HepG2 (cell line): ENCODE data around the gene LHFPL6. TPM values are rescaled to one million over a fixed set of nuclear protein-coding genes. Genes with fewer than 3 reads are reported as not detected.

Experiments used
- ATAC-seq: fragments of 200-7000 bp; cut with Tn5 transposase; 3 replicates; pipeline ENCODE4 v1.9.1; 2020; ENCODE audit warnings: mild to moderate bottlenecking, moderate library complexity
- Bru-seq: library from RNA; stranded (reverse); fragments of 400-500 nt; gene quantifications from one replicate; lab custom pipeline; 2021; lab: Mats Ljungman, UMichigan
- BruChase-seq, 2 experiments: library from RNA; stranded (reverse); fragments of 400-500 nt; gene quantifications; one replicate each; lab custom pipeline; 2021; lab: Mats Ljungman, UMichigan
- BruUV-seq: library from RNA; stranded (reverse); fragments of 400-500 nt; replicated peaks from 2 replicates; lab custom pipeline; 2021; lab: Mats Ljungman, UMichigan
- CTCF ChIA-PET: fragments of 300-600 bp; formaldehyde crosslinking; extraction: SDS; loops from one replicate; lab custom pipeline; 2021; ENCODE audit warnings: low total read pairs, inconsistent platforms, low intra/inter-chr PET ratio; lab: Yijun Ruan, JAX
- POLR2A ChIA-PET: fragments of 350-600 bp; sonication (Branson Sonifier 250); formaldehyde crosslinking; loops from one replicate; lab custom pipeline; 2020; ENCODE audit warnings: antibody characterized with exemption, inconsistent platforms; lab: Yijun Ruan, JAX
- DNase-seq: peaks from one replicate; pipeline ENCODE4 v3.0.0-alpha.2; 2015; ENCODE audit warnings: low spot score
- FAIRE-seq: peaks from 3 replicates; lab custom pipeline; 2011; peaks lifted over from hg19 to GRCh38; lab: Jason Lieb, UNC
- H2AFZ ChIP-seq: one replicate; pipeline ENCODE4 v1.6.1; 2011; ENCODE audit warnings: low read length, inconsistent platforms
- H3K27ac ChIP-seq: fragments of 300-600 bp; 3 replicates; pipeline ENCODE4 v1.8.0; 2011; ENCODE audit warnings: mixed run types, mild to moderate bottlenecking, mixed read lengths, low read length, inconsistent platforms; ENCODE audit not compliant: insufficient read depth; ENCODE audit errors: extremely low read length
- H3K27me3 ChIP-seq, 2 experiments: fragments of 200-600 bp in 1 of 2; 2 replicates in 1 of 2; 3 replicates in 1 of 2; pipeline versions ENCODE4 v1.6.0 to v1.8.0; 2011; ENCODE audit warnings: low read length in 2 of 2, mild to moderate bottlenecking in 2 of 2, moderate library complexity in 2 of 2, inconsistent platforms in 1 of 2; ENCODE audit not compliant: insufficient read depth in 2 of 2, control insufficient read depth in 1 of 2
- H3K36me3 ChIP-seq, 2 experiments: fragments of 200-600 bp in 1 of 2; replicated peaks in 1 of 2; 2 replicates in 1 of 2; 3 replicates in 1 of 2; pipeline versions ENCODE4 v1.5.1 to v1.8.0; 2011; ENCODE audit warnings: low read length in 2 of 2, inconsistent platforms in 1 of 2; ENCODE audit not compliant: insufficient read depth in 2 of 2, control insufficient read depth in 1 of 2
- H3K4me1 ChIP-seq: 2 replicates; pipeline ENCODE4 v1.5.1; 2012; ENCODE audit warnings: low read length, inconsistent platforms; ENCODE audit not compliant: insufficient read depth
- H3K4me2 ChIP-seq: 2 replicates; pipeline ENCODE4 v1.6.0; 2011; ENCODE audit warnings: low read depth, low read length, inconsistent platforms
- H3K4me3 ChIP-seq, 3 experiments: fragments of 200-600 bp in 1 of 3; sonication (generic), shearing (Covaris generic) in 1 of 3; replicated peaks in 1 of 3; 2 replicates each; pipeline ENCODE4 v1.5.1; 2011 to 2016; ENCODE audit warnings: low read length in 3 of 3, inconsistent platforms in 2 of 3, low read depth in 2 of 3, mild to moderate bottlenecking in 2 of 3, control low read depth in 1 of 3, mixed read lengths in 1 of 3; ENCODE audit not compliant: insufficient read depth in 1 of 3
- H3K79me2 ChIP-seq: one replicate; pipeline ENCODE4 v1.6.1; 2011; ENCODE audit warnings: low read length, inconsistent platforms; ENCODE audit not compliant: insufficient read depth
- H3K9ac ChIP-seq: 2 replicates; pipeline ENCODE4 v1.6.0; 2011; ENCODE audit warnings: mild to moderate bottlenecking, low read depth, low read length, inconsistent platforms; ENCODE audit not compliant: insufficient read depth
- H3K9me3 ChIP-seq: 2 replicates; pipeline ENCODE4 v1.5.1; 2012; ENCODE audit warnings: mild to moderate bottlenecking, low read length
- H4K20me1 ChIP-seq: 2 replicates; pipeline ENCODE4 v1.6.0; 2011; ENCODE audit warnings: inconsistent platforms, mild to moderate bottlenecking, low read length, moderate library complexity; ENCODE audit not compliant: insufficient read depth
- EZH2 ChIP-seq: conservative IDR thresholded peaks from 2 replicates; pipeline ENCODE4 v1.6.1; 2012; ENCODE audit warnings: mild to moderate bottlenecking, low read depth, low read length, moderate library complexity
- HOXA5 ChIP-seq: sonication (generic); formaldehyde crosslinking; IDR thresholded peaks from 2 replicates; pipeline ENCODE4 v1.4.0; 2020; ENCODE audit warnings: missing genetic modification reagents
- ISX ChIP-seq: sonication (generic); formaldehyde crosslinking; conservative IDR thresholded peaks from 2 replicates; pipeline ENCODE4 v1.5.0; 2020; ENCODE audit warnings: missing genetic modification reagents
- KMT2B ChIP-seq: IDR thresholded peaks from 2 replicates; pipeline ENCODE4 v1.6.1; 2016; ENCODE audit warnings: missing genetic modification reagents, missing compliant biosample characterization
- NRL ChIP-seq: sonication (generic); formaldehyde crosslinking; IDR thresholded peaks from 2 replicates; pipeline ENCODE4 v1.5.0; 2020; ENCODE audit warnings: missing genetic modification reagents, mild to moderate bottlenecking, moderate library complexity, borderline replicate concordance
- POLR2G ChIP-seq: fragments of 200-400 bp; formaldehyde crosslinking; IDR thresholded peaks from 2 replicates; pipeline ENCODE4 v1.6.1; 2018; ENCODE audit warnings: mild to moderate bottlenecking, low read depth, low read length, moderate library complexity
- THYN1 ChIP-seq: sonication (generic); formaldehyde crosslinking; IDR thresholded peaks from 2 replicates; pipeline ENCODE4 v1.8.1; 2023; ENCODE audit warnings: low read depth, mild to moderate bottlenecking, moderate library complexity, missing genetic modification reagents, borderline replicate concordance
- TRIM24 ChIP-seq: sonication (generic); formaldehyde crosslinking; IDR thresholded peaks from 2 replicates; pipeline ENCODE4 v1.8.0; 2022; ENCODE audit warnings: mild to moderate bottlenecking, missing genetic modification reagents
- WGBS: methylation state at CpG from one replicate; pipeline ENCODE4 v1.1.6; 2017; ENCODE audit warnings: low lambda C conversion rate; 5-methylcytosine and 5-hydroxymethylcytosine counted together
- in situ Hi-C: cut with HindIII; loops from 2 replicates; pipeline ENCODE4 v1.10.0; 2017; ENCODE audit warnings: low pct_unique_long_range_greater_than_20kb; ENCODE audit not compliant: extremely low pct_ligation_motif_present
- intact Hi-C: fragments of 100-400 bp; cut with micrococcal nuclease; formaldehyde crosslinking; loops from one replicate; pipeline ENCODE4 v1.10.0; 2022; ENCODE audit not compliant: unreplicated experiment
- long read RNA-seq, 2 experiments: library from RNA in 1 of 2; library from polyadenylated mRNA in 1 of 2; stranded (forward) in 1 of 2; unstranded in 1 of 2; transcript quantifications; one replicate each; pipeline ENCODE4 v2.0.0, GENCODE V29; 2019 to 2022
- polyA minus RNA-seq, 3 experiments: library from RNA; depleted of rRNA, polyadenylated mRNA; stranded (reverse); fragments of >200 nt; gene quantifications; 2 replicates each; pipeline ENCODE4 v1.2.3, GENCODE V29; 2011; ENCODE audit warnings: low replicate concordance in 1 of 3
- polyA plus RNA-seq, 8 experiments: library from polyadenylated mRNA; depleted of rRNA in 3 of 8; stranded (reverse) in 7 of 8; unstranded in 1 of 8; fragments of >200 nt; fragmentation: Illumina TruSeq in 4 of 8; extraction: Trizol in 4 of 8; gene quantifications; 2 replicates each; pipeline versions ENCODE4 v1.2.1 to v1.2.3, GENCODE V29; 2011 to 2016; ENCODE audit warnings: low read depth in 4 of 8, missing spikeins in 1 of 8, mixed read lengths in 1 of 8; ENCODE audit not compliant: insufficient read depth in 1 of 8
- total RNA-seq, 5 experiments: library from RNA; depleted of rRNA; stranded (reverse); fragments of >200 nt; fragmentation: Illumina TruSeq; extraction: Trizol; gene quantifications; 2 replicates each; pipeline ENCODE4 v1.2.3, GENCODE V29; 2016; ENCODE audit warnings: low read depth in 1 of 5
- TF ChIP-seq, protein P1 (sequence below): sonication (generic); formaldehyde crosslinking; IDR thresholded peaks from 2 replicates; pipeline ENCODE4 v1.8.0; 2022; ENCODE audit warnings: mild to moderate bottlenecking, missing genetic modification reagents, moderate library complexity
- TF ChIP-seq, protein P2 (sequence below): sonication (generic); formaldehyde crosslinking; IDR thresholded peaks from 2 replicates; pipeline ENCODE4 v1.5.1; 2020; ENCODE audit warnings: mild to moderate bottlenecking, missing genetic modification reagents, moderate library complexity
- TF ChIP-seq, protein P3 (sequence below): sonication (generic); formaldehyde crosslinking; IDR thresholded peaks from 2 replicates; pipeline ENCODE4 v1.4.0; 2020; ENCODE audit warnings: missing genetic modification reagents

Gene LHFPL6
- not detected in 2 replicates for total RNA-seq (2016; rRNA removed; fragmentation: Illumina TruSeq; extraction: Trizol)
- total RNA-seq (2016; cell fraction: cytosol; rRNA removed; fragmentation: Illumina TruSeq; extraction: Trizol; ENCODE audit: low read depth) = not detected in 2 replicates
- not detected in 2 replicates for total RNA-seq (2016; cell fraction: insoluble cytoplasmic fraction; rRNA removed; fragmentation: Illumina TruSeq; extraction: Trizol)
- total RNA-seq (2016; cell fraction: membrane; rRNA removed; fragmentation: Illumina TruSeq; extraction: Trizol) = not detected in 2 replicates
- not detected in 2 replicates for total RNA-seq (2016; cell fraction: nucleus; rRNA removed; fragmentation: Illumina TruSeq; extraction: Trizol)
- not detected in 2 replicates for polyA plus RNA-seq (2011; rRNA removed)
- 0.03 TPM in 1 of 2 replicates, not detected in the other for polyA plus RNA-seq (2011; cell fraction: cytosol; rRNA removed)
- polyA plus RNA-seq (2011; cell fraction: nucleus; rRNA removed) = not detected in 2 replicates
- not detected in 2 replicates for polyA plus RNA-seq (2012)
- not detected in 2 replicates for polyA plus RNA-seq (2016; cell fraction: cytosol; fragmentation: Illumina TruSeq; extraction: Trizol; ENCODE audit: low read depth)
- polyA plus RNA-seq (2016; cell fraction: insoluble cytoplasmic fraction; fragmentation: Illumina TruSeq; extraction: Trizol; ENCODE audit: low read depth) = not detected in 2 replicates
- polyA plus RNA-seq (2016; cell fraction: membrane; fragmentation: Illumina TruSeq; extraction: Trizol; ENCODE audit: low read depth) = not detected in 2 replicates
- polyA plus RNA-seq (2016; cell fraction: nucleus; fragmentation: Illumina TruSeq; extraction: Trizol; ENCODE audit: insufficient read depth, low read depth) = not detected in 2 replicates
- polyA minus RNA-seq (2011; rRNA and poly(A)+ RNA removed; ENCODE audit: low replicate concordance) = 0.30 TPM in 1 of 2 replicates, not detected in the other
- polyA minus RNA-seq (2011; cell fraction: cytosol; rRNA and poly(A)+ RNA removed) = not detected in 2 replicates
- not detected in 2 replicates for polyA minus RNA-seq (2011; cell fraction: nucleus; rRNA and poly(A)+ RNA removed)
- Bru-seq, nascent RNA = percentile 7 among the genes with signal in this experiment
- BruChase-seq, experiment 1, labeled RNA remaining after a 6-hour chase = percentile 7 among the genes with signal in this experiment
- BruChase-seq, experiment 2, labeled RNA remaining after a 2-hour chase = percentile 6 among the genes with signal in this experiment
- long read RNA-seq, experiment 1 = 0 reads
- long read RNA-seq, experiment 2 = 0 reads

DNA sequence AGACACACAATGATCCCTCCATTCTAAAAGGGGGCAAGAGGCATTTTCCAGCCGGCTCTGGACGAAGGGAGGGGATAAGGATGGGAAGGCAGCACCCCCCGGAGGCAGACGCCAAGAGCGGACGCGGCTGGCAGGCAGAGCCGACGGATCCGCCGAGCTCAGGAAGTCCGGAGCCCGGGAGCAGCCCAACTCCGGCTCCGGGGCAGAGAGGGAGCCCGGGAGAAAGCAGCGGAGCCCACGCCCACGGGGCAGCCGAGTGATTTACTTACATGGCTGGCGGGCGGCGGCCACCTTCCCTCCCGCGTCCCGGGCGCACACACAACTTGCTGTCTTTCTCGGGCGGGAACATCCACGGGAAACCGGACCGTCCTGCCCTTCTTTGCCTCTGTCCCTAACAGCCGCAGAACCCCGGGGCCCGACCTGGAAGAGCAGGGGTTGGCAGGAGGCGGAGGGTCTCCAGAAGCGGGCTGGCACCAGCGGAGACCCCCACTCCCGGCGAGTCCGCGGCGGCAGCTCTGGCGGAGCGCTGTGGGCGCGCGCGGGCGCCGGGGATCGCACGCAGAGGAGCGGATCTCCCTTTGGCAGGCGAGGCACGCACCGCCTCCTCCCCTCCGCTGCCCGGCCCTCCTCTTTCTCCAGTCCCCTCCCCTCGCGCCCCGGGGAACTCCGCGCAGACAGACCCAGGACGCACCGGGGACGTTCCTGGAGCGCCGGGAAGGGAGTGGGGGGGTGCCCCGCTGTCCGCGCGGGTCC, at the start of gene LHFPL6:
LHFPL6 (minus strand) TSS at position 580 of the 753 bp plus-strand sequence.
- no TSS peak for BruUV-seq
- DNase-seq = peak; percentile 3
- Histone ChIP-seq H3K79me2 (no peaks in the 10 kb centered on the region), H3K4me2 (peak within 1 kb of the TSS; percentile 84), H3K36me3 (no peaks in the 10 kb centered on the region), H2AFZ (no peak within 1 kb of the TSS), H3K27ac (no peak within 1 kb of the TSS), H3K9me3 (no peaks in the 10 kb centered on the region), H3K4me3 (peak within 1 kb of the TSS; percentile 50 to 72 (median 52); a peak in 5 of 6 replicates), H4K20me1 (no peaks in the 10 kb centered on the region), H3K4me1 (peaks cover 6% of the 10 kb centered on the region), H3K27me3 (peaks cover 4 to 43% of the 10 kb centered on the region in 2 experiments; a peak in 4 of 5 replicates), H3K9ac (no peak within 1 kb of the TSS)
- in situ Hi-C loops (loop anchor here (25.0 kb wide), 3 partner anchors 340 to 640 kb away; no protein-coding TSS in a partner anchor), intact Hi-C loops (no loop called here)
- no peak for FAIRE-seq
- ChIA-PET POLR2A (no interaction called here), CTCF (no interaction called here)
- peak; percentile 96 for ATAC-seq
- 3% methylated on average over 6 of the region's 73 CpGs for WGBS
- TF ChIP-seq NRL (CRISPR knock-in tag) (0 out of 2 replicates have a peak, but pooled peaks have one; percentile 24), KMT2B (no peak), TRIM24 (CRISPR knock-in tag) (no peak), THYN1 (CRISPR knock-in tag) (no peak), POLR2G (no peak), EZH2 (0 out of 2 replicates have a peak, but pooled peaks have one; percentile 59), HOXA5 (CRISPR knock-in tag) (no peak), ISX (no peak)
- TF ChIP-seq, protein P1, sequence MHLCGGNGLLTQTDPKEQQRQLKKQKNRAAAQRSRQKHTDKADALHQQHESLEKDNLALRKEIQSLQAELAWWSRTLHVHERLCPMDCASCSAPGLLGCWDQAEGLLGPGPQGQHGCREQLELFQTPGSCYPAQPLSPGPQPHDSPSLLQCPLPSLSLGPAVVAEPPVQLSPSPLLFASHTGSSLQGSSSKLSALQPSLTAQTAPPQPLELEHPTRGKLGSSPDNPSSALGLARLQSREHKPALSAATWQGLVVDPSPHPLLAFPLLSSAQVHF (CRISPR knock-in tag) = no peak
- TF ChIP-seq, protein P2, sequence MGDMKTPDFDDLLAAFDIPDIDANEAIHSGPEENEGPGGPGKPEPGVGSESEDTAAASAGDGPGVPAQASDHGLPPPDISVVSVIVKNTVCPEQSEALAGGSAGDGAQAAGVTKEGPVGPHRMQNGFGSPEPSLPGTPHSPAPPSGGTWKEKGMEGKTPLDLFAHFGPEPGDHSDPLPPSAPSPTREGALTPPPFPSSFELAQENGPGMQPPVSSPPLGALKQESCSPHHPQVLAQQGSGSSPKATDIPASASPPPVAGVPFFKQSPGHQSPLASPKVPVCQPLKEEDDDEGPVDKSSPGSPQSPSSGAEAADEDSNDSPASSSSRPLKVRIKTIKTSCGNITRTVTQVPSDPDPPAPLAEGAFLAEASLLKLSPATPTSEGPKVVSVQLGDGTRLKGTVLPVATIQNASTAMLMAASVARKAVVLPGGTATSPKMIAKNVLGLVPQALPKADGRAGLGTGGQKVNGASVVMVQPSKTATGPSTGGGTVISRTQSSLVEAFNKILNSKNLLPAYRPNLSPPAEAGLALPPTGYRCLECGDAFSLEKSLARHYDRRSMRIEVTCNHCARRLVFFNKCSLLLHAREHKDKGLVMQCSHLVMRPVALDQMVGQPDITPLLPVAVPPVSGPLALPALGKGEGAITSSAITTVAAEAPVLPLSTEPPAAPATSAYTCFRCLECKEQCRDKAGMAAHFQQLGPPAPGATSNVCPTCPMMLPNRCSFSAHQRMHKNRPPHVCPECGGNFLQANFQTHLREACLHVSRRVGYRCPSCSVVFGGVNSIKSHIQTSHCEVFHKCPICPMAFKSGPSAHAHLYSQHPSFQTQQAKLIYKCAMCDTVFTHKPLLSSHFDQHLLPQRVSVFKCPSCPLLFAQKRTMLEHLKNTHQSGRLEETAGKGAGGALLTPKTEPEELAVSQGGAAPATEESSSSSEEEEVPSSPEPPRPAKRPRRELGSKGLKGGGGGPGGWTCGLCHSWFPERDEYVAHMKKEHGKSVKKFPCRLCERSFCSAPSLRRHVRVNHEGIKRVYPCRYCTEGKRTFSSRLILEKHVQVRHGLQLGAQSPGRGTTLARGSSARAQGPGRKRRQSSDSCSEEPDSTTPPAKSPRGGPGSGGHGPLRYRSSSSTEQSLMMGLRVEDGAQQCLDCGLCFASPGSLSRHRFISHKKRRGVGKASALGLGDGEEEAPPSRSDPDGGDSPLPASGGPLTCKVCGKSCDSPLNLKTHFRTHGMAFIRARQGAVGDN (CRISPR knock-in tag) = peak; percentile 23; the same call in 1 of the 2 replicates
- TF ChIP-seq, protein P3, sequence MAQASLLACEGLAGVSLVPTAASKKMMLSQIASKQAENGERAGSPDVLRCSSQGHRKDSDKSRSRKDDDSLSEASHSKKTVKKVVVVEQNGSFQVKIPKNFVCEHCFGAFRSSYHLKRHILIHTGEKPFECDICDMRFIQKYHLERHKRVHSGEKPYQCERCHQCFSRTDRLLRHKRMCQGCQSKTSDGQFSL (CRISPR knock-in tag) = 0 out of 2 replicates have a peak, but pooled peaks have one; percentile 30
